ELR (cell line): ENCODE data around the gene TCF7.

Source experiments
- DNase-seq: peaks from one replicate; pipeline ENCODE4 v3.0.0-alpha.2; 2015; ENCODE audit warnings: low read depth

TCF7 gene

GRCh38 chr5:134090522-134090921 lies 24.0 kb upstream of the TCF7 start:
- no peak for DNase-seq

GRCh38 chr5:134091626-134092121 lies 22.8 kb upstream of the TCF7 start:
- DNase-seq, result no peak

- DNase-seq, result peak; percentile 19
Observed at GRCh38 chr5:134092875-134093274, 21.6 kb upstream of the TCF7 start.

GRCh38 chr5:134093351-134093750 lies 21.1 kb upstream of the TCF7 start:
- DNase-seq, result no peak

GRCh38 chr5:134095293-134095692 lies 19.2 kb upstream of the TCF7 start:
- DNase-seq, result no peak

- DNase-seq, result no peak
Observed at GRCh38 chr5:134095887-134096589, 18.4 kb upstream of the TCF7 start.

- DNase-seq, result no peak
Observed at GRCh38 chr5:134097211-134097749, 17.2 kb upstream of the TCF7 start.

- DNase-seq, result no peak
Observed at GRCh38 chr5:134098690-134099089, 15.8 kb upstream of the TCF7 start.

GRCh38 chr5:134099288-134099872 lies 15.1 kb upstream of the TCF7 start:
- DNase-seq, result no peak

GRCh38 chr5:134099939-134100282 lies 14.6 kb upstream of the TCF7 start:
- DNase-seq, result no peak

- peak; percentile 76 for DNase-seq
Observed at GRCh38 chr5:134100283-134101091, 14.0 kb upstream of the TCF7 start.

- peak; percentile 60 for DNase-seq
Observed at GRCh38 chr5:134101686-134102439, 12.6 kb upstream of the TCF7 start.

- DNase-seq, result no peak
Observed at GRCh38 chr5:134103397-134103796, 11.1 kb upstream of the TCF7 start.

GRCh38 chr5:134103998-134104654 lies 10.4 kb upstream of the TCF7 start:
- no peak for DNase-seq

GRCh38 chr5:134106991-134107701 lies 7.3 kb upstream of the TCF7 start:
- DNase-seq, result no peak

GRCh38 chr5:134107779-134108178 lies 6.7 kb upstream of the TCF7 start:
- no peak for DNase-seq

- no peak for DNase-seq
Observed at GRCh38 chr5:134110382-134110781, 4.1 kb upstream of the TCF7 start.

GRCh38 chr5:134111741-134112647 lies 2.5 kb upstream of the TCF7 start:
- DNase-seq, result peak; percentile 37

GRCh38 chr5:134112726-134113362 lies 1.6 kb upstream of the TCF7 start:
- no peak for DNase-seq
